Activated T-cell treated with anti-CD3 and anti-CD28 coated beads, Interleukin-2, amount 50 U/mL, for 1 hour (primary cell): ENCODE measurements around the gene SV2C.
"Not testable (repeated sequence)": the region's sequence is repeated elsewhere in the genome, so short reads cannot be mapped to it uniquely, and the experiment has no call there.

Experiments
- DNase-seq: peaks from one replicate; pipeline ENCODE4 v3.0.0-alpha.2; 2020

SV2C gene

DNA sequence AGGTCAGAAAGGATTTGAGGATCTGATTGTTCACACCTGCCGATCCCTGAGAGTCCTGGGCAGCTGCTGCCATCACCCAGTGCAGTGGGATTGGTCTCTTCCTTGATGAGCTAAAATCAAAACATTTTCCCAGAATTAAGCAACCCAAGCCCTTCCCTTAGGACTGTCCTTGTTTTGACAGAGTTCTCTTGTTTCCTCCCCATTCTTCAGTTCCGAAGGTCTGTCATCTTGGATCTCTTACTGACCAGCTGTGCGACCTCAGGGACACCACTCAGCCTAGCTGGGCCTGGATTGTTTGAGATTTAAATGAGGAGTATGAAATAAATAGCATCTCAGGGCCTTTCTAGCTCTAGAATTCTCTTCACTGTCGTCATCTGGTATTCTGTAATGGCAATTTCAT lies 229.6 kb downstream of the SV2C start:
- DNase-seq = no peak

DNA sequence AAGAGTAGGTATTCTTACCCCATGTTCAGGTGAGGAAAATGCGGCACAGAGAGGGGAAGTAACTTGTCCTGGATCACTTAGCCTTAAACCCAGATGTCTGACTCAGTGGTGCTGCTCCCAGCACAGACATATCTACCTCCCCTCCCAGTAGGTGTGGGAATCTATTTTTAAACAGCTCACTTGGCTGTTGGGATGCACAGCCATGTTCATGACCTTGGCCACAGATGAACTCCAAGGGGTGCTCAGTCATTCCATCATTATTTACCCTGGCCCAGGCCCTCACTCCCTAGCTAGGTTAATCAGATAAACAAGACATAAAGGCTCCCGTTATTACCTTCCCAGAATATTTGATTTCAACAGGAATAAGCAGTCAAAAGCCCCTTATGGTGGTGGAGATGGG lies 231.5 kb downstream of the SV2C start:
- no peak for DNase-seq

DNA sequence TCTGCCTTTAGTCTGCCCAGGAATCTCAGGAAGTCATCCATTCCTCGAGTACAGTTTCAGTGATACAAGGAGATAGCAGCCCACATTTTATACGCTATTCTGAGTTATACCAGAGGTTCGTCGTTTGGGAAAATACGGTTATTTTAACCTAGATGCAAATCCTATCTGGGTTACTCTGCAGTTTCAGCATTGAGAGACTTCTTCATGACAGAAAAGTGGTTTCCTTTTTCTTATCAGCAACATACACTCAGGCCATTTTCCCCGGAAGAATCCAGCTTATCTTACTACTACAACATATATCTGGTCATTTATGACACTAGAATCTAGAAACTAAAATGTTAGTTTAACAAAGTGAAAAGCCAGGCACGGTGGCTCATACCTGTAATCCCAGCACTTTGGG lies 236.5 kb downstream of the SV2C start:
- no peak for DNase-seq

DNA sequence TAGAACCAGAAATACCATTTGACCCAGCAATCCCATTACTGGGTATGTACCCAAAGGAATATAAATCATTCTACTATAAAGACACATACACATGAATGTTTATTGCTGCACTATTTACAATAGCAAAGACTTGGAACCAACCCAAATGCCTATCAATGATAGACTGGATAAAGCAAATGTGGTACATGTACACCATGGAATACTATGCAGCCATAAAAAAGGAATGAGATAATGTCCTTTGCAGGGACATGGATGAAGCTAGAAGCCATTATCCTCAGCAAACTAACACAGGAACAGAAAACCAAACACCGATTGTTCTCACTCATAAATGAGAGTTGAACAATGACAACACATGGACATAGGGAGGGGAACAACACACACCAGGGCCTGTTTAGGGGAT lies 240.3 kb downstream of the SV2C start:
- DNase-seq = not testable (repeated sequence)

DNA sequence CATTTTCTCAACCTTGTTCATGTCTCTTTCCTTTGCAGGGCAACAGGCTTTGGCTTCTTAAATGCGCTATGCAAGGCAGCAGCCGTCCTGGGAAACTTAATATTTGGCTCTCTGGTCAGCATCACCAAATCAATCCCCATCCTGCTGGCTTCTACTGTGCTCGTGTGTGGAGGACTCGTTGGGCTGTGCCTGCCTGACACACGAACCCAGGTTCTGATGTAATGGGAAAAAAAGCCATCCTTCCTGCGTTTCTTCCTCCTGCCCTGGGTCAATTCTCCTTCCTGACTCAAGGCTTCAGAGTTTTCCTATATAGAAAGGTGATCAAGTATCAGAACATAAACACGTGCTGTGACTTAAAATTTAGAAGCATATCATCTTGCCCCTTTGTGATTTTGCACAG lies 242.1 kb downstream of the SV2C start:
- no peak for DNase-seq

DNA sequence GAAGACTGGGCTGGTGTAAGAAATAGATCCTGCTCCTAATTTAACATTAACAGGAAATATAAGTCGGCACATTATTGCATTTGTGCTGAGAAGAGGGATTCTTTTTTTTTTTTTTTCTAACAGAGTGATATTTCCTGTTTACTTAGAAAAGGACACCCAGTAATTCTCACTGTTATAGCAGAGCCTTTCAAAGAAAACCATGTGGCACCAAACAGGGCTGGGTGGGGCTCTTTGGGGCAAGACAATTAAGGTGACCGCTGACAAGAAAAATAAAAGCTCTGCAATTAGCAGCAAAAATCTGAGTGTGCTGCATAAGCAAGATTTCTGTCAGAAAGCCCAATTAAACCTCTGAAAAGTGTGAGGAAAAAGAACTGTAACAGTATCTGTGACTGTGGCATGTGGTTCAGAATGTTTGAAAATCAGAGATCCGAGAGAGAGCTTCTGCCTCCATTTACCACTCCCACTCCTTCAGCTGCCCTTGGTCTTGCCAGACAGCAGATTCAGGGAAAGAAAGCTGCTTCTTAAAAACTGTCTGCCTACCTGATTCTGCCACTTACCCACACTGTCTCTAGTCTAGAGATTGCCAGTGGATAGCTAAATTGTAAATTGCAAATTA lies 242.8 kb downstream of the SV2C start:
- peak; percentile 37 for DNase-seq

DNA sequence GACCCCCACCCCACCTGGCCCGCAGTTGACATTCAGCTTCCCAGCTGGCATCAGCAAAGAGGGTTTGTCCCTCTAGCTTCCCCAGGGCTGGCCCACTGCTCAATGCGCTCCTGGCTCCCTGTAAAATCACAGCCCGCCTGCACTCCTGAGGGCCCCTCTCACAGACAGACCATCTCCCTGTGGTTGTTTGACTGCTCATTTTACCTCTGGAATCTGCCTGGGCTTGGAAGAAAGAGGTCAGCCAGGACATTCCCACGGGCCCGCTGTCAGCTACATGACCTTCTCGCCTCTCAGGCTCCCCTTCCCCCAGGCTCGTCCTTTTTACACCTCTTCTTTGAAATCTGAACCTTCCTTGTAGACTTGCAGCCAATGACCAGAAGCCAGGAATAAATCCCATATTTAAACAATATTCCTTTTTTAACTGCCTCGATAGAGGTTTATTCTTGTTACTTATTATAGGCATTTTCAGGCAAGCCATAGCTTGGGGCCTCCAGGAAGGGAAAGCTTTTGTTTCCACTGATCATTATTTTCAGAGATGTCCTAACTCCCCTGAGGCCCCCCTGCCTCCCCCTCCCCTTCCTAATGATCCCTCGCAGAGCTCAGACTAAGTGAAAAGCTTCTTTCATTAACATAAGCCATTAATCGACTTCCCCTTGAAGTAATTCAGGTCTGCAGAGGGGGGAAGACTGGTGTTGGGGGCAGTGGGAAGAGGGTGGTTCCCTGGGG lies 243.6 kb downstream of the SV2C start:
- no peak for DNase-seq

DNA sequence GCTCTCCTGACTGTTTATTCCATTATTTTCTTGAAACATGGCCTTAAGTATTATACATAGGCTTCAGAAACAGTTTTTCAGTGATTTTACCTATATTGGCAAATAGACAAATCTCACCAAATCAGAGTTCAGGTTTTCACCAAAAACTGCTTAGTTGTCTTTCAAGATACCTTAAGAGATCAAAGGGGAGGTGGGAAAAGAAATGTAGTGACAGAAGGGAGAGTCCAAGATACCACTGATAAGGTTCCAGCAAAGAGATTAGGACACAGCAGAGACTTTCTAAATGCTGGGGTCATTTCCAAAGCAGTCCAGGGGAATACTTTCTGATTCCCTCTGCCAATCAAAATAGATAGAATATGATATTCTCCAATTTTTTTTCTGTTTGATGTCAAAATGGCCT lies 246.2 kb downstream of the SV2C start:
- no peak for DNase-seq

DNA sequence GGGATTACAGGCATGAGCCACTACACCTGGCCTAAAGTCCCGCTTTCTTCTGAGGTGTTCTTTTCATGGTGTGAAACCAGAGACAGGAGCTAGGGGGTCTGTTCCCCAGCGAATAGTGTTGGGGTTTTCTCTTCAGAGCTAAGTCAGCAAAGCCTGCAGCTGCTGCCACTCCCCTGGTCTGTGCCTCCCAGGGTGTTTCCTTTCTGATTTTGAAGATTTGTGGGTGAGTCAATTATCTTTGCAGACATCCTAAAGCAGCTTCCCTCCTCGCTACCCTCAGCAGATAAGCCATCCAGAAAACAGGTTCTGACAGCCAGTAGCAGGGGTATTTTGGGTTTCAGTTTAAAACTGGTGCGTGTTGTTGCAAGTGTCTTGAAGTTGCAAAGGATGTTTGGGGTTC lies 247.9 kb downstream of the SV2C start:
- peak; percentile 33 for DNase-seq

DNA sequence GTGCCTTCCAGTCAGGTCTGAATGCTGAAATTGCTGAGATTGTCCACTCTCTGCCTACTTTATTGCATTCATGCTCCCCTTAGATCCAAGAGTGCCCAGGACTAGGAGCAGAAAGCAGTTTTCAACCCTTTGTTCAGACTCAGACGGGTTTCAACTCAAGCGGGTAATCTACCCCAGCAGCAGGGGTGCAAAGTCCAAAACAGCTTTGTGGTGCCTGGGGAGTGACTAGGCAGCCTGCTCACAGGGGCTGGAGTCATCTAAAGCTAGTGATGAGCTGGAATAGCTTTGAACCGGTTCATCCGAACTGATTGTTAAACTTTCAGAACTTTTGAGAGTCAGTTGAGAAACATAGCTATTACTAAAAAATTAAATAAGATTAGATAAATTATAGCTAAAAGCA lies 248.9 kb downstream of the SV2C start:
- no peak for DNase-seq

DNA sequence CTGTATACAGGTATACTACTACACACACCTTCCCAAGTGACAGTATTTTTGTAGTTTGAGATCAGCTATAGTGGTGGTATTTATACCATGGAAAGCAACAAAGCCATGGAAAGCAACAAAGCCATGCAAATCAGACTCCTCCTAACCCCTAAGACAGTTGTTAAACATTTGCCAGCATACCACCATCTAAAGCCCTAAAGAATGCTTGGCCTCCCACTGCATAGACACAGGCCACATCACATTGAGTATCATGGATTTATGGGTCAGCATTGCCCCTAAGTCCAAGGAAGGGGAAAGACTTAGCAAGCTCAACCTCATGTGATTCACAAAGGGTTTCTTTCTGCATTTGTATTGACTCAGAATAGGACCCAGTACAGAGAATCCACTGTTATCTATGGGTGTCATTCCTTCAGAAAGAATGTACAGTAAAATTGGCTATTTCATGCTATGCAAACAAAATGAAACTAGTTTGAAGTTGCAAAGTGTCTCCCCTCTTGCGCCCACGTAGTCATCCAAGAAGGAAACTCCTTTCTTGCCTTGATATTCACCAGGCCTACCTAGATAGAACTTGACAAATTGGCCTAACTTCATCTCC lies 249.5 kb downstream of the SV2C start:
- DNase-seq = no peak

DNA sequence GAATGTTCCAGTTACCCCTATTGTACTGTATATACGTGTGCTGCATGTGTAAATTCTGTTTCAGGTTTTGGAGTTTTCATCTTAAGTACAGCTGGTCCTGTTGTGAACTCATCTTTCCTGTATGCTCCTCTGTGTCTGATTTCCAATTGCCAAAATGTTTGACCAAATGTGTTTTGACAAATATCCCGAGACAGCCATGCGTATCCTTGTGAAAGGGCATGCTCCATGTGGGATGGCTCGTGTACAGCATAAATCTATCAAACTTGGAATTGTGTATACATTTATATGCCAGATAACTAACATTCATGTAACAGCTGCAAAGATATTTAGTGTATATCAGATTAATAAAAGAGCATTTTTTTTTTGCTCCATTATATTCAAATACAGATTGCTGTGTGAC lies 250.4 kb downstream of the SV2C start:
- no peak for DNase-seq

DNA sequence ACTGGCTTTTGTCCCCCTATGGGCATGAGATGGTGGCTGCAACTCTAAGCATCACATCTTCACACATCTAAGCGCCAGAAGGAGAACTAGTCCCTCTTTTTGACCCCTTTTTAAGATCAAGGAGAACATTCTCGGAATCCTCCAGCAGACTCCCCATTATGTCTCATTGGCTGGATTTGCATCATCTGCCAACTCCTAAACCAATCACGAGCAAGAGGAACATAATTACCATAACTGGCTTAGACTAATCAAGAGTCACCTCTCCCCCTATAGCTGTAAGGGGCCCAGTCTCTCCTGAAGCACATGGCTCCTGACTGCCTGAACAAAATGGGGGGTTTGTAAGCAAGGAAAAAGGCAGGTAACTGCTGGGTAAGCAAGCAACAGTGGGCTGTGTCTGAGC lies 251.4 kb downstream of the SV2C start:
- no peak for DNase-seq

DNA sequence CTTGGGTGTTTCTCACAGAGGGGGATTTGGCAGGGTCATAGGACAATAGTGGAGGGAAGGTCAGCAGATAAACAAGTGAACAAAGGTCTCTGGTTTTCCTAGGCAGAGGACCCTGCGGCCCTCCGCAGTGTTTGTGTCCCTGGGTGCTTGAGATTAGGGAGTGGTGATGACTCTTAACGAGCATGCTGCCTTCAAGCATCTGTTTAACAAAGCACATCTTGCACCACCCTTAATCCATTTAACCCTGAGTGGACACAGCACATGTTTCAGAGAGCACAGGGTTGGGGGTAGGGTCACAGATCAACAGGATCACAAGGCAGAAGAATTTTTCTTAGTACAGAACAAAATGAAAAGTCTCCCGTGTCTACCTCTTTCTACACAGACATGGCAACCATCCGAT lies 252.3 kb downstream of the SV2C start:
- not testable (repeated sequence) for DNase-seq

DNA sequence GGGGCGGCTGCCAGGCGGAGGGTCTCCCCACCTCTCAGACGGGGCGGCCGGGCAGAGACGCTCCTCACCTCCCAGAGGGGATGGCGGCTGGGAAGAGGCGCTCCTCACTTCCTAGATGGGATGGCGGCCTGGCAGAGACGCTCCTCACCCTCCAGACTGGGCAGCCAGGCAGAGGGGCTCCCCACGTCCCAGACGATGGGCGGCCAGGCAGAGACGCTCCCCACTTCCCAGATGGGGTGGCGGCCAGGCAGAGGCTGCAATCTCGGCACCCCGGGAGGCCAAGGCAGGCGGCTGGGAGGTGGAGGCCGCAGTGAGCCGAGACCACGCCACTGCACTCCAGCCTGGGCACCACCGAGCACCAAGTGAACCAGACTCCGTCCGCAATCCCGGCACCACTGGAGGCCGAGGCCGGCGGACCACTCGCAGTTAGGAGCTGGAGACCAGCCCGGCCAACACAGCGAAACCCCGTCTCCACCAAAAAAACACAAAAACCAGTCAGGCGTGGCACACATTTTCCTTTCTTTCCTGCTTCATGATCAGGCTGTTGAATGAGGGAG lies 253.1 kb downstream of the SV2C start:
- not testable (repeated sequence) for DNase-seq

DNA sequence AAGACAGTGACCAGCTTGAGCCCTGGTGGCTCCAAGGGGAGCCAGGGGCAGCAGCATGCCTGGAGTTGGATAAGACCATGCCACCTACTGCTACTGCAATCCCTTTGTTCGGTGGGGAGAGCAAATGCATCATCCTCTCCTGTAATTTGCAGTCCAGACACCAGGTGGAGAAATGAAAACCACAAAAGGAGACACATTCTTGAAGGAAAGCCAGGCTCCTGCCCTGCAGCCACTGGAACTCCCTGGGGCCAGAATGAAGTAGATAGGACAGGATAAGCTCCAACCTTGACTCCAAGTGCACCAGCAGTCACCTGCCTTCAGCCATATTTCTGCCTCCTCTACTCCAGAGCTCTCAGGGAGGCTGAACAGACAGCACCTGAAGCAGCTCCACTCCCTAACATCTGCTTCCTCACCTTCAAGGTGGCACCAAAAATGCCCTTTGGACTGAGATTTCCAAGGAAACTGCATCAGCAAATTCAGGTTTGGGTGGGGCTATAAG lies 254.8 kb downstream of the SV2C start:
- peak; percentile 36 for DNase-seq

DNA sequence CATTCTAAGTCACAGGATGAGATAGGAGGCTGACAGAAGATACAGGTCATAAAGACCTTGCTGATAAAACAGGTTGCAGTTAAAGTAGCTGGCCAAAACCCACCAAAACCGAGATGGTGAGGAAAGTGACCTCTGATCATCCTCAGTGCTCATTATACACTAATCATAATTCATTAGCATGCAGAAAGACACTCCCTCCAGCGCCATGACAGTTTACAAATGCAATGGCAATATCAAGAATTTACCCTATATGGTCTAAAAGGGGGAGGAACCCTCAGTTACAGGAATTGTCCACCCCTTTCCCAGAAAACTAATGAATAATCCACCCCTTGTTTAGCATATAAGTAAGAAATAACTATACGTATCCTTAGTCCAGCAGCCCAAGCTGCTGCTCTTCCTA lies 256.7 kb downstream of the SV2C start:
- no peak for DNase-seq

DNA sequence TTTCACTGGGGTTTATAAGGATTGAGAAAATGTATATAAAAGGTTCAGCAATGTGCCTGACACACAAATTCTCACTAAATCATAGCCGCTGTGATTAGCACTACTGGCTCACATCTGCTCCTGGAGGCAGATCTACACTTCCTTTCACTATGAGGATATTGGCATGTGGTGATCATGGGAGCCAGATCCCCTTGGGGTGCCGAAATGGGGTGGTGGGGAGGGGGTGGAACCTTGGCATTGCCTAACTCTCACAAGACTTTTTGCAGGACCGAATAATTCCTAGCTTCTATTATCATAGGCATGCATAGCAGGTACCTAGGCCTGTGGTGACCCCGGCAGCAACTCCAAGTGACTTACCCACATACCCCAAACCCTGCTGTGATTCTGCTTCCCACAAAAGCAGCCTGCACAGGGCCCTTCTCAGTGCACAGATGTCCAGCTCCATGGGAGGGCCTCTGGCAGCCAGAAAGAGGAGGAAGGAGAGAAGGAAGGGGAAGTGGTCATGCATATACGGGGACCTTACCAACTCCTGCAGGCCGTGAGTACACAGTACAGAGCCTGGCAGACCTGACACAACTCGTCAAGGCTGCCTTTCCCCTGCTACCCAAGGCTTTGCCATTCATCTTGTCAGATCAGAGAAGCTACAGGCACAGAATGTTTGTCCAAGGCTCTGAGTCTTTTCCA lies 258.6 kb downstream of the SV2C start:
- no peak for DNase-seq

DNA sequence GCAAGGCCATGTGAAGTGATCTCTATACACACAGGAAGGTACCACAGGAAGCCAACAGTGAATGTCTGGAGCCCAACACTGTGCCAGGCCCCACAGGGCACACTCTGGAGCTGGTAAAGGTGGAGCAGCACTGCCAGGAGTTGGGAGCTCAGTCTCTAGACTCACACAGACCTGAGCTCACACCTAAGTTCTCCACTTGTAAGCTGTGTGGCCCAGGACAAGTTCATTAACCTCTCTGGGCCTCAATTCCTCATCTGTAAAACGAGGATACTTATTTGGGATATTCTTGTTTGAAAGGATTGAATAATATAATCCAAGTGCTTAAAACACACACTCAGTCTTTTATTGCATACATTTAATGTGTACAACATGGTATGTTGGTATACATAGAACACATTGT lies 259.3 kb downstream of the SV2C start:
- no peak for DNase-seq

DNA sequence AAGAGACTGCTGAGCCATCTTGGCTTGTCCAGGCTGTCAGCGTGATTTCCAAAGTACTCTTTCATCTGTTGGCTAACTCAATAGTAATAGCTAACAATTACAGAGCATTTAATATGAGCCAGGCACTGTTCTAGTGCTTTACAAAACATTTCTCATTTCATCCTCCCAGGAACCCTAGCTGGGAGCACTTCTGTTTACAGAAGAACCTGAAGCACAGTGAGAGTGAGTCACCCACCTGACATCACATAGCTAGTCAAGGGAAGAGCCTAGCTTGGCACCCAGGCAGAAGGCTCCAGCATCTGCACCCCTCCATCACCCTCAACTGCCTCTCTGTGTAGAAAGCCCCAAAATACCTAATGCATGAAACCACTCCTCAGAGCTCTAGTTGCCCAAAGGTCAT lies 262.4 kb downstream of the SV2C start:
- DNase-seq = no peak

DNA sequence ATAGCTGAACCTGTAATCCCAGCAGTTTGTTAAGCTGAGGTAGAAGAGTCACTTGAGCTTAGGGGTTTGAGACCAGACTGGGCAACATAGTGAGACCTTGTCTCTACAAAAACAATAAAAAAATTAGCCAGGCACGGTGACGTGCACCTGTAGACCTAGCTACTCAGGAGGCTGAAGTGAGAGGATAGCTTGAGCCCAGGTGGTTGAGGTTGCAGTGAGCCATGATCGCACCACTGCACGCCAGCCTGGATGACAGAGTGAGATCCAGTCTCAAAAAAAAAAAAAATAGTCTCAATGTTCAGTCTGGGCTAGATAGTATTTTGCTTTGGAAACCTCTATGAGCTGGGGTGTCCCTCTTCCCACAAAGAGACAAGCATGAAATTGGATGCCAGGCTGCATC lies 268.0 kb downstream of the SV2C start:
- DNase-seq = no peak

DNA sequence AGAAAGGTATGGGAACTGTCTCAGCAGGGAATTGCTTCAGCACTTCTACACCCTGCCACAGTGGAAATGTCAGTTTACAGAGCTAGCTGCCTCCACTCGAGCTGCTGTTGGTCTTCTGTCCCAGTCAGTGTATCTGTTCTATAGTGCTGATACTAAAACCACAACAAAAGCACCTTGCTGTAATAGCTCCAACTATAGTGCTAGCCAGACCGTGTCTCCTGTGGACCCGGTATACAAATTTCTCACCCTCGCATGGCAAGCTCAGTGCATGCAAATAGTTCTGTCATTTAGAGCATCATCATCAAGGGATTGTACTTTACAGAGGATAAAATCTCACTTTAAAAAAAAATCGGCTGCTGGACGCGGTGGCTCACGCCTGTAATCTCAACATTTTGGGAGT lies 268.4 kb downstream of the SV2C start:
- no peak for DNase-seq

DNA sequence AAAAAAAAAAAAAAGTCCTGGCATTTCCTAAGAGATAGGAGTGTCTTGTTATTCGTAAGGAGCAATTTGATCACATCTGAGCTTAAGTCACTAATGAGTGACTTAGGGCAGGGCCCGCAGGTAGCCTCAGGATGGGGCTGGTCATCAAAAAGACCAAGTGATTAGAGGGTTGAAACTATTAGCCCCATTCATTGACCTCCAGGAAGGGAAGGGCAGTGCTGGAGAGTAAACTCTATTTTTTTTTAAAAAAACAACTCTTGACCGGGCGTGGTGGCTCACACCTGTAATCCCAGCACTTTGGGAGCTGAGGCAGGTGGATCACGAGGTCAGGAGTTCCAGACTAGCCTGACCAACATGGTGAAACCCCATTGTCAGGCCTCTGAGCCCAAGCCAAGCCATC lies 273.7 kb downstream of the SV2C start:
- DNase-seq = no peak
